Skin of body (tissue), 2 donors: ENCODE data around the gene LMAN1. TPM values are rescaled to one million over a fixed set of nuclear protein-coding genes. Genes with fewer than 3 reads are reported as not detected.

Source experiments
- DNase-seq: peaks from one replicate; lab custom pipeline; 2025; lab: John Stamatoyannopoulos, UW
- total RNA-seq: library from RNA; depleted of rRNA; stranded (reverse); fragments of >200 nt; gene quantifications from one replicate; pipeline ENCODE4 v1.2.3, GENCODE V29; 2014

Gene LMAN1
- total RNA-seq, 1 donor from 2014 or later, result 114 TPM

DNA sequence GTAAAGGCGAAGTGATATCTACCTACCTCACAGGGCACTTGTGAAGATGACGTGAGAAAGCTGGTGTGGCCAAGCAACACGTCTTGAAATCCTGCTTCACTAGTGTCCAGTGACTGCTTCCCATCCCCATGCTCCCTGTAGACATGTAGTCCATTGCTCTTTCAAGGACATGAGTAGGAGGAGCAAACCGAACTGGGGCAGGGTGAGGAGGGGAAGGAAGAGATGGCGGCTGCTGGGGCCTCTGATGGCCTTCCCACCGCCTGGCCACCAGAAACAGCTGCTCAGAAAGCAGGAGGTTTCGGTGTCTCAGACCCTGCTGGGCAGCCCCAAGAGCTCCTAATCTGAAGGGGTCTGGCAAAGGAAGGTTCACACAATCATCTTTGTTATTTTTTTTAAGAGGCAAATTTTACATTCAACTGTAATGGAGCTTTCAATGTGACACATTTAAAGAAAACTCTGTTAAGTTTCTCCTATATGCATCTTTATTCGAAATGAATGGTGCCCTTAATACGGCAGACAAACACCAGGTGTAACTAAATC is 55.3 kb downstream of the LMAN1 start:
- no peak for DNase-seq

DNA sequence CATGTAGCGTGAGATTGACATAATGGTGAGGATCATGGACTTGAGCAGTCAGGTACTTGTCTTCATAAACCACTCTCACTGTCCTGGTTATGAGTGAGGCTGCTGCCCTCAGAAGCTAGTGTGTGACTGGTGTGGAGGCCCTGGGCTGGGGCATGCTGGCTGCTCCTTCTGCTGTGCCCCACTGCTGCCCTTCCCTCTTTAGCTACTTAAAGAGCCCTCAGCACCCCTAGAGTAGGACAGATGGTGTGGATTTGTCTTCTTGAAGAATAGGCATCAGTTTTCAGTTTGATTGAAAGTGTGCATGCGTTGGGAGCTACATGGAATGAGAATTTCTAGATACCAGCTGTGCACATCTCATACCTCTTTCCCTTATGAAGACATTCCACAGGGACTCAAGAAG is 56.1 kb downstream of the LMAN1 start:
- no peak for DNase-seq

DNA sequence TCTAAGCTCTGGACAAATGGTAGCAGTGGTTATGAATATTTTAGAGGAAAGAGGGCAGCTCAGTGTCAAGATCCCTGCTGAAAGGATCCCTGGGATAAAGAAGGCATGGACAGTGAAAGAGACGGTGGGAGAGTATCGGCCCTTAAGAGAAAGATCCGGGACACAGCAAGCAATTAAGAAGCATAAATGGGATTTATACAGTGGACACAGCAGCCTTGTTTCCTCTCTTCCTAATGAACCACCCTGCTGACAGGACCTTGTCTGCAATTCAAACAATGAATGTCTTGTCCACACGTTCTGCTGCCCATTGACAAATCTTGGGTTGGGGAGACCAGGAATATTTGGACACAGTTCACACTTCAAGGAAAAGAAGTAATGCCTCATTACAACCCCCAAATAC is 57.1 kb downstream of the LMAN1 start:
- DNase-seq, result no peak

DNA sequence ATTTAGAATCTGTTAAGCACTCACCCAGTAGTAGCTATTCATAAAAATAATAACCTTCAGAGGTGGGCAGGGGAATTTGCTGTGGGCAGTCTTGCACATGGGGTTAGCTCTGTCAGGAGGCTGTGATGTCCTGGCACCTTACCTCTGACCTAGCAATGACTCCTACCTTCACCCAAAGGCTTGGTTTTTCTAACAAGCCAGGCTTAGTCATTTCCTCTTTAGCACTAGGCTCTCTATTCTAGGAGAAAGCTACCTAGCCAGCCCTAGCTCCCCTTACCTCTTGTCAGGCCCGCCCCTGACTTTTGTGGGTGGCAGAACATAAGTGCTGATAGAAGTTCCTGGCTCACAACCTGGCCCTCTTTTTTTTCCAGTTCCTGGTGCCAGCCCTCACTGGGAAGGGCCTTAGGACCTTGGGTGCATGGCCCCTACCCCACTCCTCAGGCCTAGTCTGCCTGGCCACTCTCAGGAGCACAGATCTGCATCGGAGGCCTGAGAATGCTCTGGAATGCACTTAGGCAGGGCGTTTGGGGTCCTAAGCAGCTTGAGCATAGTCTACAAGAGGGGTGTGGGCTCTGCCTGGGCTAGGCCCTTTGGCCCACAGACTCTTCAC is 58.3 kb downstream of the LMAN1 start:
- no peak for DNase-seq

DNA sequence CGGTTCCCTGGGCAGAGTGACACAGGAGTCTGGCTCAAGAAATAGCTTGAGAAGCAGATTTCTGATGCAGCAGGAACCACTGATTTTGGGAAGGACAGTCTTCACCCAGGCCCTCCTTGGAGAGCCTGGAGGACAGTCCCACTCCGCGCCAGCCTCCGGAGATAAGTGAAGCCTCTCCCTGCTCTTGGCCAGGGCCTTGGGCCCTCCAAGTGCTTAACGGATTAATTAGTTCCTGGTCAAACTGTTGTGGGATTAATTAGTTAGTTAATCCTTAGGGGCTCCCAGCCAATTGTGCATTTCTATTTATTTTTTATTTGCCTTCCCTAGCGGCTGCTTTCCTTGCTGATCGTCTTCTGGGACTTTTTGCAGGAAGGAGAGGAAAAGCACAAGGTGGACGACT is 60.2 kb downstream of the LMAN1 start:
- DNase-seq, result no peak

DNA sequence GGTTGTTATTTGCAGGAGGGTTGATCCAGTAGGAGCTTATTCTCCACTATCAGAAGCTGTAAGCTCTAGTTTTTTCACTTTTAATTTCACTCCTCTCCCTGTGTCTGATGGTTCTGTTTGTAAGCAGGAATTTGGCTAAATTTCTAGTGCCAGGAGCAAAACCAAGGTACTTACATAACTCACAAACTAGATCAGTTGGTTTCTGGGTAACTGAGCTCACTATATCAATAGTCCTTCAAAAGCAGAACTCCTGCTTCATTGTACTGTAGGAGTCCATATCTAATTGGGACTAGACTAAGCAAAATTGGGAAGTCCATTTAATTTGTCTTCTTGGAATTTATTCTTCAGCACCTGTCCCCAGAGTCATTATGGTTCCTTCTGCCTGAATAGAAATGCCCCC is 65.7 kb downstream of the LMAN1 start:
- no peak for DNase-seq

DNA sequence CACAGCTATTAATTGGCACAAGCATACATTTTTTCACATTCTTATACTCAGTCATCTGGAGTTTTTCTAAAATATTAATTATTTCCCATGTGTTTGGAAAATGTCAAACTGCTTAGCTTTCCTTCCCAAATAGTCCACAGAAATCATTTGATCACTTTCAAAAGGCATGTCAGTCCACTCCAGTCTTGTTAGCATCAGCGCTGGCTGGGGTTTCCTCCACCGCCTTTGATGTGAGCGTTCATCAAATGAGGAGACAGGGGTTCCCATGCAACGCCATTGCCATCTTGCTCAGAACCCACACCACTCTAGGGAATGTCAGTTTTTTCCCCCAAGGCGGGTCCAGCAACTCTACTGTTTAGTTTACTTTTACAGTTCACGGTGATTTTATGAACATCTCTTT is 72.7 kb downstream of the LMAN1 start:
- peak; percentile 63 for DNase-seq

DNA sequence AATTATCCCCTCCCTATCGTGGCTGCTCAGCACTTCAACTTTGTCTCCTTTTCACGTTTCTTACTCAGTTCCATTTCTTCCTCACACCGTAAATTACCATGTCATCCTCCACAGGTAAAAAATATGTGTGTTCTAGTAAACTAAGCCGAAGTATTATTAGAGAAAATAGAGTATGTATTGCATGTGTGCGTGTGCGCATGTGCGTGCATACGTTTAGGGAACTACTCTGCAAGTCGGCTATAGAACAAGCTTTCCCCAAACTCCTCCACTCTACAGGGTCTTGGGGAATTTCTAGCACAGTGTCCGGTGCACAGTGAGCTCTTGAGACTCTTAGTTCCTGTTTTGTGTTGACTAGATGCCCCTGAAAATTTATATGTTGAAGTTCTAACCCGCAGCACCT is 76.7 kb downstream of the LMAN1 start:
- no peak for DNase-seq

DNA sequence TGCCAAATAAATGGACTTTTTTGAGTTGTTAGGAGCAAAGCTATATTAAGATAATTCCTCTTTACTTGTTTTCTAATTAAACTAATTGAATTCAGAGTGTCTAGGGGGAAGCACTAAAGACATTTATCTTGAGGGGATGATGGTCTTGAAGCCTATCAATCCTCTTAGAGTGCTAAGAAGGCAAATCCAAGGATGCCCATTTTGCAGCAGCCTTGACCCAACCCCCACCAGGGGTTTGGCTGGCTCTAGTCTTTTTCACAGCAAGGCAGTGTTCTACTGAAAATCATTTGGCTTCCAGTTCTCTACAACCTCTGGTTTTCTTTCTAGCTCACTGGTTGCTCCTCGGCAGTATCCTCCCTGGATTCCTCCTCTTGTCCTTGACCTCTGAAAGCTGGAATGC is 79.3 kb downstream of the LMAN1 start:
- no peak for DNase-seq

DNA sequence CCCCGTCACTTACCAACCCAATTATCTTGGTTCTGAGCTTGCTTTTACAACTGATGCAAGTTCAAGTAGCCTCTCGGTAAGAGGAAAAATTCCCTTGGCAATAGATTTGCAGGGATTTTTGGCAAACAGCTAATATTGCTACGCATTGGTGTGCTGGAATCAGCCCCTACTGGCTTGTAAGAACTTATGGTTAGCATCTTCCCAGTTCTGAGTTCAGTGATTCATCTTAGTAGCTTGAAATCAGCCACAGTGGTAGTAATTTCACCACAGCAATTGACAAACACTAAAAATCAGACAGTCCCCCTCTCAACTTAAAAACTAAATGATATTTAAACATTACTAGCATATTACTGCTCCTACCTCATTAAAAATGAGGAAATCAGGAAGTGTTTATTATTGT is 79.9 kb downstream of the LMAN1 start:
- no peak for DNase-seq

DNA sequence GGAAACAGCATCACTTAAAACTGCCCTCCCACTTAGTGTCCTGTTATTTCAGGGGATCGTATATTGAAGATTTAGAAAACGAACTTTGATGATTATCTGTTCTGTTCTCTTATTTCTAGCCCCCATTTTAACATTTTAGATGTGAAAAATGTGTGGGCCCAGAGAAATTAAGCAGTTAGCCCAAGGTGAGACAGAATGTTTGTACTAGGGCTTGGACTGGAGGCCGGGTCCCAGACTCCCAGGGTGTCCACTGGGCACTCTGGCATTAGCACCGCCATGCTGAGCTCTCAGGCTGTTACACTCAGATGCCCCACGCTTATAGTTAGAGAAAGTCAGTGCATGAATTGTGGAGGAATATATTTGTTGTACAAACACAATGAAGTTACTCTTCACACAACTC is 80.3 kb downstream of the LMAN1 start:
- DNase-seq, result no peak

Other genes with a start within 250 kb of the LMAN1 start
- 7.6 TPM for gene SEC11C, start 219.4 kb downstream of the LMAN1 start, total RNA-seq
- 2.4 TPM for gene GRP, start 139.1 kb downstream of the LMAN1 start, total RNA-seq
- gene RAX, start 85.8 kb downstream of the LMAN1 start, total RNA-seq, result 0.39 TPM
- gene CPLX4, start 40.6 kb downstream of the LMAN1 start, total RNA-seq, result not detected